ENCODE data around the gene RRP8.
A peak's percentile ranks its signal among the peaks of the same experiment; 100 is the strongest.

Gene RRP8

GRCh38 chr11:6626971-6627761 is 23.8 kb upstream of the RRP8 start:
- Histone ChIP-seq H3K36me3 (ENCODE audit: control insufficient read depth in 5 of 5, insufficient read depth in 5 of 5, low read length in 5 of 5) (peaks cover 0 to 90% (median 82%) of the 10 kb centered on the region in 5 donors), H3K9ac (ENCODE audit: low read length in 5 of 5) (no peak overlapping the region), H3K27ac (ENCODE audit: low read depth, low read length) (no peak overlapping the region), H3K4me1 (ENCODE audit: control insufficient read depth in 5 of 5, insufficient read depth in 5 of 5, low read length in 5 of 5) (peaks cover 0 to 2% (median 0%) of the 10 kb centered on the region in 5 donors), H3K4me3 (ENCODE audit: low read depth in 1 of 5, low read length in 5 of 5) (no peak overlapping the region), H3K27me3 (ENCODE audit: control insufficient read depth in 5 of 5, insufficient read depth in 4 of 5, low read length in 5 of 5) (no peaks in the 10 kb centered on the region), H3K9me3 (ENCODE audit: control insufficient read depth in 5 of 5, low read length in 5 of 5) (no peaks in the 10 kb centered on the region)

- Histone ChIP-seq H3K36me3 (ENCODE audit: control insufficient read depth in 5 of 5, insufficient read depth in 5 of 5, low read length in 5 of 5) (peaks cover 0 to 81% (median 69%) of the 10 kb centered on the region in 5 donors), H3K9ac (ENCODE audit: low read length in 5 of 5) (no peak overlapping the region), H3K4me1 (ENCODE audit: control insufficient read depth in 5 of 5, insufficient read depth in 5 of 5, low read length in 5 of 5) (peaks cover 0 to 2% (median 0%) of the 10 kb centered on the region in 5 donors), H3K9me3 (ENCODE audit: control insufficient read depth in 5 of 5, low read length in 5 of 5) (no peaks in the 10 kb centered on the region), H3K4me3 (ENCODE audit: low read depth in 1 of 5, low read length in 5 of 5) (no peak overlapping the region), H3K27me3 (ENCODE audit: control insufficient read depth in 5 of 5, insufficient read depth in 4 of 5, low read length in 5 of 5) (no peaks in the 10 kb centered on the region), H3K27ac (ENCODE audit: low read depth, low read length) (no peak overlapping the region)
These were observed 22.5 kb upstream of the RRP8 start for GRCh38 chr11:6625832-6626420.

GRCh38 chr11:6625156-6625831 is 21.9 kb upstream of the RRP8 start:
- no peaks in the 10 kb centered on the region for H3K9me3 ChIP-seq (ENCODE audit: control insufficient read depth in 5 of 5, low read length in 5 of 5)
- H3K36me3 ChIP-seq (ENCODE audit: control insufficient read depth in 5 of 5, insufficient read depth in 5 of 5, low read length in 5 of 5), result peaks cover 0 to 74% (median 66%) of the 10 kb centered on the region in 5 donors
- H3K27me3 ChIP-seq (ENCODE audit: control insufficient read depth in 5 of 5, insufficient read depth in 4 of 5, low read length in 5 of 5), result no peaks in the 10 kb centered on the region
- H3K4me1 ChIP-seq (ENCODE audit: control insufficient read depth in 5 of 5, insufficient read depth in 5 of 5, low read length in 5 of 5), result peaks cover 0 to 2% (median 0%) of the 10 kb centered on the region in 5 donors
- H3K4me3 ChIP-seq (ENCODE audit: low read depth in 1 of 5, low read length in 5 of 5), result no peak overlapping the region
- no peak overlapping the region for H3K9ac ChIP-seq (ENCODE audit: low read length in 5 of 5)
- no peak overlapping the region for H3K27ac ChIP-seq (ENCODE audit: low read depth, low read length)

- no peak overlapping the region for H3K4me3 ChIP-seq (ENCODE audit: low read depth in 1 of 5, low read length in 5 of 5)
- peaks cover 2 to 13% (median 9%) of the 10 kb centered on the region in 5 donors for H3K4me1 ChIP-seq (ENCODE audit: control insufficient read depth in 5 of 5, insufficient read depth in 5 of 5, low read length in 5 of 5)
- H3K9ac ChIP-seq (ENCODE audit: low read length in 5 of 5), result no peak overlapping the region
- H3K27ac ChIP-seq (ENCODE audit: low read depth, low read length), result no peak overlapping the region
- H3K36me3 ChIP-seq (ENCODE audit: control insufficient read depth in 5 of 5, insufficient read depth in 5 of 5, low read length in 5 of 5), result peaks cover 0 to 59% (median 52%) of the 10 kb centered on the region in 5 donors
- H3K27me3 ChIP-seq (ENCODE audit: control insufficient read depth in 5 of 5, insufficient read depth in 4 of 5, low read length in 5 of 5), result no peaks in the 10 kb centered on the region
- H3K9me3 ChIP-seq (ENCODE audit: control insufficient read depth in 5 of 5, low read length in 5 of 5), result no peaks in the 10 kb centered on the region
These were observed 20.3 kb upstream of the RRP8 start for GRCh38 chr11:6623391-6624363.

- Histone ChIP-seq H3K27me3 (ENCODE audit: control insufficient read depth in 5 of 5, insufficient read depth in 4 of 5, low read length in 5 of 5) (no peaks in the 10 kb centered on the region), H3K36me3 (ENCODE audit: control insufficient read depth in 5 of 5, insufficient read depth in 5 of 5, low read length in 5 of 5) (peaks cover 0 to 53% (median 45%) of the 10 kb centered on the region in 5 donors), H3K4me3 (ENCODE audit: low read depth in 1 of 5, low read length in 5 of 5) (no peak overlapping the region), H3K9ac (ENCODE audit: low read length in 5 of 5) (no peak overlapping the region), H3K9me3 (ENCODE audit: control insufficient read depth in 5 of 5, low read length in 5 of 5) (no peaks in the 10 kb centered on the region), H3K27ac (ENCODE audit: low read depth, low read length) (no peak overlapping the region), H3K4me1 (ENCODE audit: control insufficient read depth in 5 of 5, insufficient read depth in 5 of 5, low read length in 5 of 5) (peaks cover 11 to 24% (median 20%) of the 10 kb centered on the region in 5 donors)
These were observed 19.1 kb upstream of the RRP8 start for GRCh38 chr11:6622261-6623171.

- Histone ChIP-seq H3K4me1 (ENCODE audit: control insufficient read depth in 5 of 5, insufficient read depth in 5 of 5, low read length in 5 of 5) (peaks cover 11 to 29% (median 24%) of the 10 kb centered on the region in 5 donors), H3K36me3 (ENCODE audit: control insufficient read depth in 5 of 5, insufficient read depth in 5 of 5, low read length in 5 of 5) (peaks cover 0 to 49% (median 42%) of the 10 kb centered on the region in 5 donors), H3K27ac (ENCODE audit: low read depth, low read length) (no peak overlapping the region), H3K27me3 (ENCODE audit: control insufficient read depth in 5 of 5, insufficient read depth in 4 of 5, low read length in 5 of 5) (no peaks in the 10 kb centered on the region), H3K9ac (ENCODE audit: low read length in 5 of 5) (no peak overlapping the region), H3K4me3 (ENCODE audit: low read depth in 1 of 5, low read length in 5 of 5) (no peak overlapping the region), H3K9me3 (ENCODE audit: control insufficient read depth in 5 of 5, low read length in 5 of 5) (no peaks in the 10 kb centered on the region)
These were observed 18.3 kb upstream of the RRP8 start for GRCh38 chr11:6621711-6622211.

- no peak overlapping the region for H3K9ac ChIP-seq (ENCODE audit: low read length in 5 of 5)
- no peaks in the 10 kb centered on the region for H3K27me3 ChIP-seq (ENCODE audit: control insufficient read depth in 5 of 5, insufficient read depth in 4 of 5, low read length in 5 of 5)
- peaks cover 0 to 49% (median 42%) of the 10 kb centered on the region in 5 donors for H3K36me3 ChIP-seq (ENCODE audit: control insufficient read depth in 5 of 5, insufficient read depth in 5 of 5, low read length in 5 of 5)
- peaks cover 11 to 29% (median 24%) of the 10 kb centered on the region in 5 donors for H3K4me1 ChIP-seq (ENCODE audit: control insufficient read depth in 5 of 5, insufficient read depth in 5 of 5, low read length in 5 of 5)
- H3K9me3 ChIP-seq (ENCODE audit: control insufficient read depth in 5 of 5, low read length in 5 of 5), result no peaks in the 10 kb centered on the region
- H3K27ac ChIP-seq (ENCODE audit: low read depth, low read length), result peak overlapping the region; percentile 10
- no peak overlapping the region for H3K4me3 ChIP-seq (ENCODE audit: low read depth in 1 of 5, low read length in 5 of 5)
These were observed 17.2 kb upstream of the RRP8 start for GRCh38 chr11:6620636-6621035.

GRCh38 chr11:6619004-6619745 is 15.8 kb upstream of the RRP8 start, which contains the start of gene TPP1:
Gene TPP1 (minus strand): TSS chr11:6619422. CDS start chr11:6619400, 22 bp downstream.
- Histone ChIP-seq H3K36me3 (ENCODE audit: control insufficient read depth in 5 of 5, insufficient read depth in 5 of 5, low read length in 5 of 5) (peaks cover 0 to 49% (median 40%) of the 10 kb centered on the region in 5 donors), H3K4me3 (ENCODE audit: low read depth in 1 of 5, low read length in 5 of 5) (peak within 1 kb of the TSS; percentile 86 to 97 (median 91)), H3K4me1 (ENCODE audit: control insufficient read depth in 5 of 5, insufficient read depth in 5 of 5, low read length in 5 of 5) (peaks cover 11 to 29% (median 24%) of the 10 kb centered on the region in 5 donors), H3K27me3 (ENCODE audit: control insufficient read depth in 5 of 5, insufficient read depth in 4 of 5, low read length in 5 of 5) (no peaks in the 10 kb centered on the region), H3K9me3 (ENCODE audit: control insufficient read depth in 5 of 5, low read length in 5 of 5) (no peaks in the 10 kb centered on the region), H3K27ac (ENCODE audit: low read depth, low read length) (peak within 1 kb of the TSS; percentile 92), H3K9ac (ENCODE audit: low read length in 5 of 5) (peak within 1 kb of the TSS; percentile 72 to 98 (median 93))
